Choroid plexus epithelial cell (primary cell): ENCODE measurements around the gene MICAL1.

ENCODE experiments used
- DNase-seq: peaks from one replicate; pipeline ENCODE4 v3.0.0-alpha.2; 2010; ENCODE audit warnings: low read depth
- H3K4me3 ChIP-seq: 2 replicates; pipeline ENCODE4 v1.5.1; 2011; ENCODE audit warnings: low read depth, mild to moderate bottlenecking, control low read depth, low read length, moderate library complexity
- TF ChIP-seq, protein P1 (sequence below): conservative IDR thresholded peaks from 2 replicates; pipeline ENCODE4 v1.5.1; 2011; ENCODE audit warnings: low read depth, mild to moderate bottlenecking, control low read depth, inconsistent platforms, low read length, moderate library complexity

The MICAL1 gene

DNA sequence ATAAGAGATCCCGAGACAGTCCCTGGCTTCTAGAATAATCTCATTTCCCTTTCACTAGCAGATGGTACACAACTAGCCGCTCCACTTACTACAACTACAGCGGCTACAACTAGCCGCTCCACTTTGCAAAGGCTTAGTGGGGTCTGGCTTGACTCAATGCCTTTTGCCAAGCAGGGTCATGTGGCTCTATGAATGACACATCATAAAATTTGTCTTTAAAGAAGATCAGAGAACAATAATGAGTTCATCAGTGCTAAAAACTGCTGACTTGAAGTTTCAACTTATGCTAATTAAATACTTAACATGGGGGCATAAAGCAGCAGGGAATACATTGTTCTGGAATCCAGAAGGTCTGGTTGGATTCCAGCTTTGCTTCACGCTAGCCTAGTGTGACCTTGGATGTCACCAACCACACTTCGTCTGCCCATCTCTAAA lies 2.0 kb upstream of the MICAL1 start:
- TF ChIP-seq, protein P1, sequence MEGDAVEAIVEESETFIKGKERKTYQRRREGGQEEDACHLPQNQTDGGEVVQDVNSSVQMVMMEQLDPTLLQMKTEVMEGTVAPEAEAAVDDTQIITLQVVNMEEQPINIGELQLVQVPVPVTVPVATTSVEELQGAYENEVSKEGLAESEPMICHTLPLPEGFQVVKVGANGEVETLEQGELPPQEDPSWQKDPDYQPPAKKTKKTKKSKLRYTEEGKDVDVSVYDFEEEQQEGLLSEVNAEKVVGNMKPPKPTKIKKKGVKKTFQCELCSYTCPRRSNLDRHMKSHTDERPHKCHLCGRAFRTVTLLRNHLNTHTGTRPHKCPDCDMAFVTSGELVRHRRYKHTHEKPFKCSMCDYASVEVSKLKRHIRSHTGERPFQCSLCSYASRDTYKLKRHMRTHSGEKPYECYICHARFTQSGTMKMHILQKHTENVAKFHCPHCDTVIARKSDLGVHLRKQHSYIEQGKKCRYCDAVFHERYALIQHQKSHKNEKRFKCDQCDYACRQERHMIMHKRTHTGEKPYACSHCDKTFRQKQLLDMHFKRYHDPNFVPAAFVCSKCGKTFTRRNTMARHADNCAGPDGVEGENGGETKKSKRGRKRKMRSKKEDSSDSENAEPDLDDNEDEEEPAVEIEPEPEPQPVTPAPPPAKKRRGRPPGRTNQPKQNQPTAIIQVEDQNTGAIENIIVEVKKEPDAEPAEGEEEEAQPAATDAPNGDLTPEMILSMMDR = no peak
- no peak overlapping the region for H3K4me3 ChIP-seq

DNA sequence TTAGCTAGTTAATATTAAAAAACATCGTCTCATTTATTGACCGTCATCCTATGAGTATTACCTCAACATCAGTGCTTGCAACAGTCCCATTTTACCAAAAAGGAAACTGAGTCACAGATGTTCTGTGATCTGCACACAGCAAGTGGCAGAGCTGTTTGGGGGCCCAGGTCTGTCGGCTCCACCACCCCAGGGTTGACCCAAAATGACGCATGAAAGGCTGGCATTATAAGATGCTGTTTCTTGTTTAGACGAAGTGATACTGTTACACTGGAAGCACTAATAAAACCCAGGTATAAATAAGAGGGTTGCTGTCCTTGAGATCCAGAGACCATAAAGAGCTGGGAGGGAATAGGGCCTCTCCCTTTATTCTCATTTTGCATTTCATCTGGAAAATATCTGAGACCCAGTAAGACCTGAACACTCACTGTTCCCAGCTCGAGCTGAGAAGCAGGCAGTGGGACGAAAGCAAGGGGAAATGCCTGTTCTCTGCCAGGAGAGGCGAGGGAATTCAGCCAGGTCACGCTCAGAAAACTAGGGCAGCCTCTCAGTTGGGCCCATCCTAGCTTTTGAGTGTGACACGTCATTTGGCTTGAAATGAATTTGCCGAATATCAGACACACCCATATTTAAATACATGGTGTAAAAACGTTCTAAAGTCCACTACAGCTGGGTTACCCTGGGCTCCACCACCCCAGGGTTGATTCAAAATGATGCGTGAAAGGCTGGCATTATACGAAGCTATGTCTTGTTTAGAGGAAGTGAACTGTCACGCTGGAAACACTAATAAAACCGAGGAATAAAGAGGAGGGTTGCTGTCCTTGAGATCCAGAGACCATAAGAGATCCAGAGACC lies 1.4 kb upstream of the MICAL1 start:
- TF ChIP-seq, protein P1 = no peak
- H3K4me3 ChIP-seq = peak overlapping the region; percentile 84
- no peak for DNase-seq

More for the DNA sequence above, 2.0 kb upstream of the MICAL1 start:
- DNase-seq = no peak

DNA sequence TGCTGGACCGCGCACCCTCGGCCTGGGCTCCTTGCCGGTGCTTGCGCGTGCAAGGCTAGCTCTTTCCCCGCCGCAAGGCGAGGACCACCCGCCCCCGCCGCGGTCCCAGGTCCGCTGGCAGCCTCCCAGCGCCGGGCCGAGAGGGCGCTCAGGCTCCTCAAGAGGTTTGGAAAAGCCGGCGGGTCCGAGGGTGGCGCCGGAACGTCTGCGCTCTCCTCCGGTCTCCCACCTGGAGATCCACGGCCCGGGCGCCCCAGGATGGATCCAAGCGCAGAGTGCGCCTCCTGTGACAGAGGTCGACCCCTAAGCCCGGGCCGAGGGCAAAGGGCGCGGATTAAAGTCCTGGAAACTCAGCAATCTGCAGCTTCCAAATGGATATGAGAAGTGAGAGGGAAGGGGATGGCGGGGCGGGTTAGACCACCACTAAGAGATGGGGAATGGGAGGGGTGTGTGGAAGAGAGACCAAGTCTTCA lies 575 bp upstream of the MICAL1 start:
- TF ChIP-seq, protein P1 = no peak
- peak overlapping the region; percentile 84 for H3K4me3 ChIP-seq
- DNase-seq = no peak

DNA sequence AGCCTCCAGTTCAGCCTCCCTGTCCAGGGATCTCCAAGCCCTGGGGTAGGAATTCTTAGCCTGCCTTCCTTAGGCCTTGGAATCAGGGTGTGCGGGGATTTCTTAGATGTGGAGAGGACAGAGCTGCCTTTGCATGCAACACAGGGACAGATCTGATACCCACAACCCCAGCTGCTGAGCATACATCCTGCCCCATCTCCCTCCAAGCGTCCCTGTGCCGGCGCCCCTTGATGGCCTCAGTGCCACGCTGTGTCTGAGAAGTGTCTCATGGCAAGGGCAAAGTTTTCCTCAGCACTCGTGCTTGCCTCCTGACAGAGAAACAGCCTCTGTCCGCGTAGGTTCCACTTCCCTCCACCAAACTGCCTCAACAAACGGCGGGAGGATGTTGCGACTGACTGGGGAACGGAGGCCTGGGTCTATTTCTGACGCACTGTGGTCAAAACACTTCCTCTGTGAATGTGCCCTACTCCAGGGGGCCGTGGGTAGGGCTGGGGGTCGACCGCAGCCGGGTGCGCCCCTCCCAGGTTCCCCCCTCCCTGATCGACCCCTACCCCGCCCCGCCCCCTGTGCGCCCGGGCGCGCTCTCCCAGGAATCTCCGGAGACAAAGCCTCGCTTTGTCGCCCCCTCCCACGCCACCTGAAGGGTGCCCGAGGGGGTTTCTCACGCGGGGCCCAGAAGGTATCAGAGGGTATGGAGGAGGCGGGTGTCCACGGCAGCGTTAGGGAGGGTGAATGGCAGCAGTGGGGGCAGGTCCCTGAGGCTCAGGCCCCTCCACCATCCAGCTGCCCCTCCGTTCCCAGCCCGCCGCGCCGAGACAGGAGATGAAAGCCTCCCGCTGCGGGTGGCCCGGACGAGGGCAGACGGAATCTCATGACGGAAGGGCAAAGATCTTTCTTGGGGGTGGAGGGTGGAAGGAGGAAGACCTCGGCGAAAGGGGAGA lies 806 bp downstream of the MICAL1 start:
- TF ChIP-seq, protein P1 = no peak

DNA sequence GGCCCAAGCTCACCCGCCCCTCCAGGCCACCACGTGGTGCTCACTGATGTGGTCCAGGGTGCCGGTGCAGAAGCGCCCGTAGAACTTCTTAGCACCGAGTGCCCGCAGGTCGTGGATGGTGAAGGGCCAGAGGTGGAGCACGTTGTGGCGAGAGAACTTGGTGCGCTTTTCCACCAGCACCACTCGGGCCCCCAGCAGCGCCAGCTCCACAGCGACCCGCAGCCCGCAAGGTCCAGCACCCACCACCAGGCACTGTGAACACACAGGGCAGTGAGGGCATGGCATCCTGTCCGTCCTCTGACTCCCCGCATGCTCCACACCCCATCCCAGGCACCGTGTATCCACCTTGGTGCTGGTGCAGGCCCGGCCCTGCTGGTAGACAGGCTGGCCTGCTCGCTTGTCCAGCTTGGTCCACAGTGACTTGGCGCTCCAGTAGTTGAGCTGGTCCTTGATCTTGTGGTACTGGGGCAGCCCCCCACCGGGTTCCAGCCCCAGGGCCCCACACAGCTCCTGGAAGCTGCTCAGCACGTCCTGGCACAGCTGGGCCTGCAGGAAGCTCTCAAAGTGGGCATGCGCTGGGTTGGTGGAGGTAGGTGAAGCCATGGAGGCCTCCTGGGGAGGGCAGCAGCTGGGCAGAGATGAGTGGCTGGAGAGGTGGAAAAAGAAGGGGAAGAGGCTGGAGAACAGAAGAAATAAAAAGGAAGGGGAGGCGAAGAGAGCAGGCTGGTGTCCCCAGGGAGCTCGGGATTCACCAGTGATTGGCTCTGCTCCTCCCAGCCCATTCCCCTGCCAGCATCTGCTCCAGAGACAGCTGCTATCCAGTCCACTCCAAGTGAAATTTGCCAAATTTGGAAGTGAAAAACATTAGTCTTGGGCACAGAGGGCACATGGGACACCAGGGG lies 1.7 kb downstream of the MICAL1 start:
- peak; percentile 24 for DNase-seq
- TF ChIP-seq, protein P1 = no peak
- H3K4me3 ChIP-seq = peak overlapping the region; percentile 84

More for the DNA sequence above, 806 bp downstream of the MICAL1 start:
- peak; percentile 52 for DNase-seq
- H3K4me3 ChIP-seq = peak overlapping the region; percentile 84

DNA sequence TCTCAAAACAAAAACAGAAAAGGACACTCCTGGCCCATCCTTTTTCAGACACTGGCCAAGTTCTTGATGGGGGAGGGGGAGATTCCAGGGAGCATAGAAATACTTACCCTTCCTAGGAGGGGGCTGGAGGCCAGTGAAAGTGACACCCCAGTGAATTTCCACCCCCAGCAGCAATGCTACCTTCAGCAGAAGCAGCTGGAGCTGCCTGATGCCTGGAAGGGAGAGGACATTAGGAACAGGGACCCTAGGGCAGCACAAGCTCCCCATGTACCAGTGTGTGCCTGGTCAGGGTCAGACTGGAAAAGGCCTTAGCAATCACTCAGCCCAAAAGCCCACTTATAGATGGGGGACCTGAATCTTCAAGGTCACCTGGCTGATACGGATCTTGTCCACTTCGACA lies 2.4 kb downstream of the MICAL1 start:
- TF ChIP-seq, protein P1 = no peak
- no peak overlapping the region for H3K4me3 ChIP-seq
- no peak for DNase-seq
